Stimulated activated CD4-positive, alpha-beta T cell treated with anti-CD3 and anti-CD28 coated beads, Interleukin-15, amount 100 ng/mL, for 48 hours (primary cell): Measurements from ENCODE around the gene MKI67.
A peak's percentile ranks its signal among the peaks of the same experiment; 100 is the strongest.

ENCODE experiments used
- DNase-seq, 2 donors: peaks; one replicate each; pipeline ENCODE4 v3.0.0-alpha.2; 2020; ENCODE audit warnings: low read depth in 2 of 2

MKI67 gene

GRCh38 chr10:128084364-128084763 is 41.9 kb downstream of the MKI67 start:
- DNase-seq = no peak

- no peak for DNase-seq
Observed at GRCh38 chr10:128083191-128083895, 42.9 kb downstream of the MKI67 start.

GRCh38 chr10:128081720-128082119 is 44.5 kb downstream of the MKI67 start:
- DNase-seq = no peak

GRCh38 chr10:128081222-128081621 is 45.0 kb downstream of the MKI67 start:
- no peak for DNase-seq

- no peak for DNase-seq
Observed at GRCh38 chr10:128080641-128081040, 45.6 kb downstream of the MKI67 start.

GRCh38 chr10:128080231-128080630 is 46.0 kb downstream of the MKI67 start:
- no peak for DNase-seq

GRCh38 chr10:128078136-128078969 is 47.9 kb downstream of the MKI67 start:
- no peak for DNase-seq

- DNase-seq = no peak
Observed at GRCh38 chr10:128077155-128077875, 48.9 kb downstream of the MKI67 start.

- DNase-seq = no peak
Observed at GRCh38 chr10:128074589-128074988, 51.6 kb downstream of the MKI67 start.

GRCh38 chr10:128073890-128074289 is 52.3 kb downstream of the MKI67 start:
- DNase-seq = no peak

- no peak for DNase-seq
Observed at GRCh38 chr10:128072941-128073645, 53.1 kb downstream of the MKI67 start.

- no peak for DNase-seq
Observed at GRCh38 chr10:128072046-128072445, 54.2 kb downstream of the MKI67 start.

GRCh38 chr10:128071417-128071782 is 54.8 kb downstream of the MKI67 start:
- no peak for DNase-seq

GRCh38 chr10:128070721-128071416 is 55.4 kb downstream of the MKI67 start:
- DNase-seq = no peak

- no peak for DNase-seq
Observed at GRCh38 chr10:128070161-128070560, 56.1 kb downstream of the MKI67 start.

- peak; percentile 55 to 70 for DNase-seq
Observed at GRCh38 chr10:128069351-128070051, 56.7 kb downstream of the MKI67 start.

- DNase-seq = no peak
Observed at GRCh38 chr10:128068398-128069285, 57.6 kb downstream of the MKI67 start.

GRCh38 chr10:128067691-128068397 is 58.4 kb downstream of the MKI67 start:
- DNase-seq = no peak

GRCh38 chr10:128066870-128067382 is 59.3 kb downstream of the MKI67 start:
- DNase-seq = no peak
